ENCODE results near the gene COBL. TPM values are rescaled to one million over a fixed set of nuclear protein-coding genes. Genes with fewer than 3 reads are reported as not detected.

The COBL gene
- total RNA-seq, 1 experiment from 2014 or later, result 52.3 TPM

DNA sequence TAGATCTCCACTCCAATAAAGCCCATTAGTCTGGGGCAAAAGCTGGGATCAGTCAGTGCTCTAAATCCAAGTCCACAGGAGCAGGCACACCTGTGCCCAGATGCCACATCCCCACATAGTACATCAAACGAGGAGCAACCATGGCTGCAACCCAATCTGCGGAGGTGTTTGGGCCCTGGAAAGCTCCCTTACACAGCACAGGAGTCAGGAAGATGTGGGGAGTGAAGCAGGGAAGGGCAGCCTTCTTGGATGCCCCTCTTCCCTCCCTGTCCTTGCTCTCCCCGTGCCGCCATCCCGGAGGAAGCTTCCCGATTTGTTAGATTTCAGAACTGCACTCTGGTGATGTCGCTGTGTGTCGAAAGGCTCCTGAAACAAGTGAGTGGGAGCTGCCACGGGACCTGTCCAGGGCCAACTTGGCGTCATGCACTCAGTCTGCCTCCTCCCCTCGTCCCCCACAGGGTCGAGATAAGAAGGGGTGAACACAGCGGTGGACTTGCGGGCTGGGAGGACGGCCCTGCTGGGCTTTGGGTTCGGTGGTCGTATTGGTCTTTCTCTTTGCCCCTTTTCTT, 303.3 kb downstream of the COBL start:
- peaks cover 5 to 8% (median 6%) of the 10 kb centered on the region in 3 experiments; a peak in 6 of 7 replicates for H3K36me3 Mint-ChIP-seq (ENCODE audit: insufficient read depth in 1 of 3, low read depth in 3 of 3)
- Histone ChIP-seq H2AFZ (ENCODE audit: low read length) (no peak overlapping the region), H2BK120ac (ENCODE audit: low read depth, low read length, poor library complexity, severe bottlenecking) (no peak overlapping the region), H4K20me1 (ENCODE audit: control insufficient read depth, insufficient read depth, insufficient read length) (no peaks in the 10 kb centered on the region), H3K4ac (ENCODE audit: low read depth, low read length) (no peak overlapping the region), H2AK5ac (ENCODE audit: insufficient read length, low read length) (no peak overlapping the region), H4K91ac (ENCODE audit: insufficient read length, low read depth, low read length) (no peak overlapping the region), H2BK12ac (ENCODE audit: insufficient read length, low read depth, low read length) (no peak overlapping the region), H3K4me2 (ENCODE audit: insufficient read depth, insufficient read length, low read length) (no peak overlapping the region), H3K14ac (ENCODE audit: insufficient read depth, low read length) (no peak overlapping the region), H4K8ac (replicated peaks; ENCODE audit: insufficient read length, low read depth, low read length) (no peak overlapping the region), H3K4me1 (ENCODE audit: insufficient read depth, low read length) (no peaks in the 10 kb centered on the region), H3K9me3 (ENCODE audit: control insufficient read depth, low read depth, low read length) (no peaks in the 10 kb centered on the region), H3K79me2 (ENCODE audit: insufficient read depth, low read length) (no peaks in the 10 kb centered on the region), H3K27ac (ENCODE audit: insufficient read length, low read depth, low read length) (no peak overlapping the region), H3K27me3 (ENCODE audit: insufficient read depth, low read length) (no peaks in the 10 kb centered on the region), H3K56ac (ENCODE audit: insufficient read length, low read depth, low read length) (no peak overlapping the region), H2BK5ac (ENCODE audit: insufficient read length, low read length) (no peak overlapping the region), H3K23ac (ENCODE audit: insufficient read length, low read depth, low read length) (no peak overlapping the region), H3T11ph (ENCODE audit: low read length) (no peak overlapping the region), H3K9ac (ENCODE audit: extremely low read depth, insufficient read length, low read length) (no peak overlapping the region), H3K79me1 (ENCODE audit: insufficient read depth, low read depth, low read length, poor library complexity, severe bottlenecking) (no peaks in the 10 kb centered on the region), H4K5ac (ENCODE audit: insufficient read length, low read depth, low read length) (no peak overlapping the region), H2BK15ac (ENCODE audit: low read depth, low read length) (no peak overlapping the region), H3K23me2 (ENCODE audit: insufficient read length, low read depth, low read length, poor library complexity, severe bottlenecking) (no peaks in the 10 kb centered on the region), H3K18ac (ENCODE audit: insufficient read length, low read depth, low read length) (no peak overlapping the region), H2BK20ac (ENCODE audit: low read depth, low read length, poor library complexity, severe bottlenecking) (no peak overlapping the region)
- H3K4me3 Mint-ChIP-seq, result no peak overlapping the region
- TF ChIP-seq, protein P1, sequence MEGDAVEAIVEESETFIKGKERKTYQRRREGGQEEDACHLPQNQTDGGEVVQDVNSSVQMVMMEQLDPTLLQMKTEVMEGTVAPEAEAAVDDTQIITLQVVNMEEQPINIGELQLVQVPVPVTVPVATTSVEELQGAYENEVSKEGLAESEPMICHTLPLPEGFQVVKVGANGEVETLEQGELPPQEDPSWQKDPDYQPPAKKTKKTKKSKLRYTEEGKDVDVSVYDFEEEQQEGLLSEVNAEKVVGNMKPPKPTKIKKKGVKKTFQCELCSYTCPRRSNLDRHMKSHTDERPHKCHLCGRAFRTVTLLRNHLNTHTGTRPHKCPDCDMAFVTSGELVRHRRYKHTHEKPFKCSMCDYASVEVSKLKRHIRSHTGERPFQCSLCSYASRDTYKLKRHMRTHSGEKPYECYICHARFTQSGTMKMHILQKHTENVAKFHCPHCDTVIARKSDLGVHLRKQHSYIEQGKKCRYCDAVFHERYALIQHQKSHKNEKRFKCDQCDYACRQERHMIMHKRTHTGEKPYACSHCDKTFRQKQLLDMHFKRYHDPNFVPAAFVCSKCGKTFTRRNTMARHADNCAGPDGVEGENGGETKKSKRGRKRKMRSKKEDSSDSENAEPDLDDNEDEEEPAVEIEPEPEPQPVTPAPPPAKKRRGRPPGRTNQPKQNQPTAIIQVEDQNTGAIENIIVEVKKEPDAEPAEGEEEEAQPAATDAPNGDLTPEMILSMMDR (conservative IDR thresholded peaks at IDR 0.05), result no peak
- no CpG with 5 or more reads among the region's 17 CpGs for WGBS (ENCODE audit: extremely low coverage, insufficient read length, low lambda C conversion rate)
- H3K9me3 Mint-ChIP-seq, result no peaks in the 10 kb centered on the region
- H3K27me3 Mint-ChIP-seq (ENCODE audit: low read depth), result peaks cover 2% of the 10 kb centered on the region; the same call in 1 of the 2 replicates
- DNase-seq, result no peak
- no peak overlapping the region for H3K27ac Mint-ChIP-seq
- no peaks in the 10 kb centered on the region for H3K4me1 Mint-ChIP-seq

Data from H9 (cell line).